Measurements from ENCODE around the gene TBC1D22A.
A peak's percentile ranks its signal among the peaks of the same experiment; 100 is the strongest.
"Not testable (repeated sequence)": the region's sequence is repeated elsewhere in the genome, so short reads cannot be mapped to it uniquely, and the experiment has no call there.

The TBC1D22A gene

DNA sequence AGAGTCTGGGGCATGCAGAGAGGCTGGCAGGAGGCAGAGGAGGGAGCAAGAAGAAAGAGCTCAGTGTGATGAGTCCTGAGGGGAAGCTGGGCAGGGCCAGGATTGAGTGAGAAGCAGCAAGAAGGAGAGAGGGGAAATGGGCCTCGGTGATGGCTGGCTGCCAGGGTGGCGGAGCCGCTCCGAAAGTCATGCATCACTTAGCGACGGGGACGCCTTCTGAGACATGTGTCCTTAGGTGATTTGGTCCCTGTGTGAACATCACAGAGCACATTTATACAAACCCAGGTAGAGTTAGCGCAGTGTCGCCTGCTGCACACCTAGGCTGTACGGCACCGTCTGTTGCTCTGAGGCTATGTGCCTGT, 15.1 kb downstream of the TBC1D22A start:
- ATAC-seq (replicated peaks) (peak in 1 of 2 donors; percentile 7), DNase-seq (peak; percentile 60)
- Mint-ChIP-seq H3K36me3 (peaks cover 32 to 40% of the 10 kb centered on the region in 2 donors), H3K4me1 (peaks cover 63 to 88% of the 10 kb centered on the region in 2 donors), H3K27ac (peak overlapping the region; percentile 94), H3K4me3 (peak overlapping the region; percentile 67 to 69), H3K9me3 (no peaks in the 10 kb centered on the region), H3K27me3 (no peaks in the 10 kb centered on the region)

GRCh38 chr22:46779023-46779422, 16.6 kb downstream of the TBC1D22A start:
- H3K27ac Mint-ChIP-seq: peak overlapping the region; percentile 63

GRCh38 chr22:46779651-46780050, 17.2 kb downstream of the TBC1D22A start:
- Mint-ChIP-seq H3K4me1 (peaks cover 57 to 84% of the 10 kb centered on the region in 2 donors), H3K9me3 (no peaks in the 10 kb centered on the region), H3K4me3 (no peak overlapping the region), H3K27me3 (no peaks in the 10 kb centered on the region), H3K27ac (peak overlapping the region; percentile 63), H3K36me3 (peaks cover 29 to 39% of the 10 kb centered on the region in 2 donors)
- ATAC-seq (replicated peaks) (no peak), DNase-seq (no peak)

More at GRCh38 chr22:46779023-46779422, 16.6 kb downstream of the TBC1D22A start:
- no peak for ATAC-seq (replicated peaks)
- Mint-ChIP-seq H3K36me3 (peaks cover 29 to 39% of the 10 kb centered on the region in 2 donors), H3K4me1 (peaks cover 58 to 86% of the 10 kb centered on the region in 2 donors), H3K9me3 (no peaks in the 10 kb centered on the region), H3K27me3 (no peaks in the 10 kb centered on the region), H3K4me3 (no peak overlapping the region)
- DNase-seq: no peak

GRCh38 chr22:46780453-46780852, 18.0 kb downstream of the TBC1D22A start:
- no peak for DNase-seq
- Mint-ChIP-seq H3K4me1 (peaks cover 54 to 84% of the 10 kb centered on the region in 2 donors), H3K27ac (peak overlapping the region; percentile 60), H3K9me3 (no peaks in the 10 kb centered on the region), H3K4me3 (no peak overlapping the region), H3K27me3 (no peaks in the 10 kb centered on the region), H3K36me3 (peaks cover 24 to 37% of the 10 kb centered on the region in 2 donors)
- no peak for ATAC-seq (replicated peaks)

GRCh38 chr22:46781291-46781690, 18.8 kb downstream of the TBC1D22A start:
- H3K27ac Mint-ChIP-seq: peak overlapping the region; percentile 56
- no peaks in the 10 kb centered on the region for H3K9me3 Mint-ChIP-seq
- H3K4me3 Mint-ChIP-seq: no peak overlapping the region
- no peaks in the 10 kb centered on the region for H3K27me3 Mint-ChIP-seq
- peaks cover 16 to 28% of the 10 kb centered on the region in 2 donors for H3K36me3 Mint-ChIP-seq
- peaks cover 47 to 79% of the 10 kb centered on the region in 2 donors for H3K4me1 Mint-ChIP-seq
- DNase-seq: no peak
- no peak for ATAC-seq (replicated peaks)

DNA sequence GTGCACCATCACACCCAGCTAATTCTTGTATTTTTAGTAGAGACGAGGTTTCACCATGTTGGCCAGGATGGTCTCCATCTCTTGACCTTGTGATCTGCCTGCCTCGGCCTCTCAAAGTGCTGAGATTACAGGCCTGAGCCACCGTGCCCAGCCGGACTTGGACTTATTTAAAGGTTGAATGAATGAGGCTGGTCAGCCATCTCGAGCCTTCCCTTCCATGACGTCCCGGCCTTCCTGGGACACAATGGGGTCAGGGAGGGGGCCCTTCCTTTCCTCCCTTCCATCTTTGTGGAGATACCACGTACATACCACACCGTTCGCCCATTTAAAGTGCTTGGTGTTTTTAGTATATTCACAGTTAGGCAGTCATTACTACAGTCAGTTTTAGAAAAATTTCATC, 19.8 kb downstream of the TBC1D22A start:
- not testable (repeated sequence) for H3K9me3 Mint-ChIP-seq; DNase-seq; ATAC-seq (replicated peaks); H3K27me3 Mint-ChIP-seq; H3K4me3 Mint-ChIP-seq
- peaks cover 39 to 76% of the 10 kb centered on the region in 2 donors for H3K4me1 Mint-ChIP-seq
- peaks cover 13 to 31% of the 10 kb centered on the region in 2 donors for H3K36me3 Mint-ChIP-seq
- H3K27ac Mint-ChIP-seq: peak overlapping the region; percentile 87

DNA sequence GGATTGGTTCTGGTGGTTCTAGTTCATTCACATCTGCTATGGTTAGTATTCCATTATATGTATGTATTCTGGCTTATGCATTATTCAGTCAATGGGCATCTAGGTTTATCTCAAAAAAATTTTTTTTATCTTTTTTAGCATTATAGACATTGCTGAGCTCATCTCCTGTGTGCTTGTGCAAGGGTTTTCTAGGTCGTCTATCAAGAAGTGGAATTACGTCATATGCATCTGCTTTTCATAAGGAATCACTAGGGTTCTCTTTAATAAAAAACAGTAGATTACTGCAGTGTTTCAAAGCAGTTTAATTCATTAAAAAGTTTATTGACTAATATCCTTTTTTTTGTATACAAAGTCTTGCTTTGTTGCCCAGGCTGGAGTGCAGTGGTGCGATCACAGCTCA, 21.3 kb downstream of the TBC1D22A start:
- H3K4me1 Mint-ChIP-seq: peaks cover 40 to 81% of the 10 kb centered on the region in 2 donors
- peaks cover 14 to 32% of the 10 kb centered on the region in 2 donors for H3K36me3 Mint-ChIP-seq

GRCh38 chr22:46788441-46789172, 26.2 kb downstream of the TBC1D22A start:
- ATAC-seq (replicated peaks) (peak; percentile 74 to 82), DNase-seq (no peak)
- Mint-ChIP-seq H3K27ac (peak overlapping the region; percentile 63), H3K36me3 (peaks cover 26 to 34% of the 10 kb centered on the region in 2 donors), H3K4me1 (peaks cover 36 to 77% of the 10 kb centered on the region in 2 donors), H3K27me3 (no peaks in the 10 kb centered on the region), H3K4me3 (peak overlapping the region in 1 of 2 donors; percentile 26), H3K9me3 (no peaks in the 10 kb centered on the region)

More for the DNA sequence above, 21.3 kb downstream of the TBC1D22A start:
- Mint-ChIP-seq H3K9me3 (no peaks in the 10 kb centered on the region), H3K27me3 (no peaks in the 10 kb centered on the region), H3K27ac (no peak overlapping the region), H3K4me3 (no peak overlapping the region)
- DNase-seq: no peak
- no peak for ATAC-seq (replicated peaks)

DNA sequence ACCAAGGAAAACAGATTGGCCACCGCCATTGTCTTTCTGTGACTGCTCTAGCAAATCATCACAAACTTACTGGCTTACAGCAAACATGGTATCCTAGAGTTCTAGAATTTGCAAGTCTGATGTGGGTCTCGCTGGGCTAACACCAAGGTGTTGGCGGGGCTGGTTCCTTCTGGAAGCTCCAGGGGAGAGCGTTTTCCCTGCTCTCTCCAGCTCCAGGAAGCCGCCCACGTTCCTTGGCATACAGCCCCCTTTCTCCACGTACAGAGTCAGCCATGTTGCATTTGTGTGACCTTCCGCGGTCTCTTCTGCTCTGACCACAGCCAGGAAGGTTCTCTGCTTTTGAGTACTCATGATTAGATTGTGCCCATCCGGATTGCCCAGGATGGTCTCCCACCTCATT, 27.5 kb downstream of the TBC1D22A start:
- H3K27ac Mint-ChIP-seq: no peak overlapping the region
- H3K36me3 Mint-ChIP-seq: peaks cover 36 to 38% of the 10 kb centered on the region in 2 donors
- H3K4me3 Mint-ChIP-seq: no peak overlapping the region
- H3K4me1 Mint-ChIP-seq: peaks cover 38 to 72% of the 10 kb centered on the region in 2 donors
- H3K9me3 Mint-ChIP-seq: no peaks in the 10 kb centered on the region
- no peak for ATAC-seq (replicated peaks)
- no peak for DNase-seq
- H3K27me3 Mint-ChIP-seq: no peaks in the 10 kb centered on the region

DNA sequence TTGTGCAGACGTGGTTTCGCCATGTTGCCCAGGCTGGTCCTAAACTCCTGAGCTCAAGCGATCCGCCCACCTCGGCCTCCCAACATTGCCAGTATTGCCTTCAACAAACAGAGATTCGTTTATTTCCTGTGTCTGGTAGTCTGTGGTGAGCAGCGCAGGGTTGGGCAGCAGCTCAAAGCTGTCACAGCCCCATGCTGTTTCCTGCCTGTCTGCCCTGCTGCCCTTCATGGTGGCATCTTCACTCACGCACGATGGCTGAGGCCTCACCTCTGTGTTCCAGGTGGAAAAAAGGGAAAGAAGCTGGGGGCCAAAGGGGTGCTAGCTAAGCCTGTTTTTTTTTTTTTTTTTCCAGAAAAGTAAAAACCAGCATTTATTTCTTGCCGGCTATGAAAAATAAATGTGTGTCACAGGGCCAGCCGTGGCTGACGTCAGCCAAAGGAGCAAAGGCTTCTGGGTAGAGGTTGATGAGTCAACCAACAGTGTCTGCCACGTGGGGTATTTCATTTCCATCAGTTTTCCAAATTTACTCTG, 28.8 kb downstream of the TBC1D22A start:
- no peaks in the 10 kb centered on the region for H3K9me3 Mint-ChIP-seq
- no peaks in the 10 kb centered on the region for H3K27me3 Mint-ChIP-seq
- peak overlapping the region; percentile 97 for H3K27ac Mint-ChIP-seq
- DNase-seq: peak; percentile 32
- peak overlapping the region; percentile 51 to 70 for H3K4me3 Mint-ChIP-seq
- ATAC-seq (replicated peaks): peak; percentile 92 to 97
- H3K4me1 Mint-ChIP-seq: peaks cover 34 to 63% of the 10 kb centered on the region in 2 donors
- H3K36me3 Mint-ChIP-seq: peaks cover 36 to 39% of the 10 kb centered on the region in 2 donors

DNA sequence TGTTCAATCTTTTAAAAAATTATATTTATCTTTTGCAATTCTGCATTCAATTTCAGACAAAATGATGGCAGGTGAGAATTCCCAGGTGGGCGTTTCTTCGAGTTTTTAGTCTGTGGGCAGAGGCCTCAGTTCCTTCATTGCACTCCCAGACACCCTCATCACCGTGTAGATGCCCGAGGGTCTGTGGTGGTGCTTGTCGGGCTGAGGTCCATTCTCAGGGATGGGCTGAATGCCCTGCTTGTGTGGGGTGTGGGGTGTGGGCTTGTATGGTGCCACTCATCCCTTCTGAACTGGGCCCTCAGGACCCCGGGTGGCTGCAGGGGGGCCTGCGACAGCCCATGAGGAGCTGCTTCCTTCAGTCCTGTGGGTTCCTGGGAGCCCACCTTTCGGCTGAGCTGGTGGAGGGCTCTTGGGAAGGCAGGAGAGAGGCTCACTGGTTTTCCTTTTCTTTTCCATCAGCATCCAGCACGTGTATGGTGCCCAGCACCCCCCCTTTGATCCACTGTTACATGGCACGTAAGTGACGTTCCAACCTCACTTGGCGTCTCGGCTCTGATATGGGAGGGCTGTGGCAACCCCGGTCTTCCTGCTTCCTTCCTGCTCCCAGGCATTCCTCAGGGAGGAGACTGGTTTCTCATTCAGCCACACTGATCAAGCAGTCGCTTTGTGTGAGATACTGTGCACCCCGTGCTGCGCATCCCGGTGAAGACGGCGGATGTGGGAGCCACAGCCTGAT, 29.8 kb downstream of the TBC1D22A start:
- H3K36me3 Mint-ChIP-seq: peaks cover 34% of the 10 kb centered on the region in 2 donors
- no peaks in the 10 kb centered on the region for H3K9me3 Mint-ChIP-seq
- no peak overlapping the region for H3K4me3 Mint-ChIP-seq
- H3K27me3 Mint-ChIP-seq: no peaks in the 10 kb centered on the region
- ATAC-seq (replicated peaks) (no peak), DNase-seq (no peak)
- H3K4me1 Mint-ChIP-seq: peaks cover 34 to 57% of the 10 kb centered on the region in 2 donors
- peak overlapping the region; percentile 97 for H3K27ac Mint-ChIP-seq

- Mint-ChIP-seq H3K36me3 (peaks cover 33 to 36% of the 10 kb centered on the region in 2 donors), H3K27me3 (no peaks in the 10 kb centered on the region), H3K4me1 (peaks cover 30 to 53% of the 10 kb centered on the region in 2 donors), H3K9me3 (no peaks in the 10 kb centered on the region), H3K4me3 (no peak overlapping the region), H3K27ac (peak overlapping the region; percentile 71)
- ATAC-seq (replicated peaks): no peak
- DNase-seq: no peak
Measured at GRCh38 chr22:46792841-46793261, 30.4 kb downstream of the TBC1D22A start.

- no peaks in the 10 kb centered on the region for H3K9me3 Mint-ChIP-seq
- H3K4me1 Mint-ChIP-seq: peaks cover 30 to 53% of the 10 kb centered on the region in 2 donors
- H3K4me3 Mint-ChIP-seq: no peak overlapping the region
- DNase-seq (no peak), ATAC-seq (replicated peaks) (no peak)
- peaks cover 38 to 42% of the 10 kb centered on the region in 2 donors for H3K36me3 Mint-ChIP-seq
- H3K27me3 Mint-ChIP-seq: no peaks in the 10 kb centered on the region
- H3K27ac Mint-ChIP-seq: peak overlapping the region; percentile 71
Measured at GRCh38 chr22:46793497-46793896, 31.0 kb downstream of the TBC1D22A start.

DNA sequence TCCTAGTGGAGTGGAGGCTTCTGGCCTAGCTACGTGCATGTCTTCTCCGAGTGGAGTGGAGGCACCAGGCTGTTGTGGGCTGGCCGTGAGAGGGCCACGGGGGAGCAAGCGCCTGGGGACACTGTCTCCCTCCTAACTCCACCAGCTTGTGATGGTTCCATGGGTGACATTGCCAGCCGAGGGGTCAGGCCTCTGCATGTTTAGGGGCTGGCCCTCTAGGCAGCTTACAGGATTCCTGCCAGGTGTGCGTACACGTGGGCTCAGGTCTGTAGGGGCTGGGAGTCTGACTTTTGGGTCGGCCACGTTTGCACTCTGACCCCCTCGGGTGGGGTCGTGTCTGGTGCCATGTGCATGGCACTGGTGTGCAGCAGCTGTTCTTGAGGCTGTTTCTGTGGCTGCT, 31.6 kb downstream of the TBC1D22A start:
- H3K27me3 Mint-ChIP-seq: no peaks in the 10 kb centered on the region
- H3K9me3 Mint-ChIP-seq: no peaks in the 10 kb centered on the region
- H3K4me1 Mint-ChIP-seq: peaks cover 31 to 53% of the 10 kb centered on the region in 2 donors
- no peak overlapping the region for H3K4me3 Mint-ChIP-seq
- H3K36me3 Mint-ChIP-seq: peaks cover 43 to 48% of the 10 kb centered on the region in 2 donors
- H3K27ac Mint-ChIP-seq: peak overlapping the region; percentile 51
- no peak for ATAC-seq (replicated peaks)
- no peak for DNase-seq
